ENCODE results near the gene SLF2.

Gene SLF2

DNA sequence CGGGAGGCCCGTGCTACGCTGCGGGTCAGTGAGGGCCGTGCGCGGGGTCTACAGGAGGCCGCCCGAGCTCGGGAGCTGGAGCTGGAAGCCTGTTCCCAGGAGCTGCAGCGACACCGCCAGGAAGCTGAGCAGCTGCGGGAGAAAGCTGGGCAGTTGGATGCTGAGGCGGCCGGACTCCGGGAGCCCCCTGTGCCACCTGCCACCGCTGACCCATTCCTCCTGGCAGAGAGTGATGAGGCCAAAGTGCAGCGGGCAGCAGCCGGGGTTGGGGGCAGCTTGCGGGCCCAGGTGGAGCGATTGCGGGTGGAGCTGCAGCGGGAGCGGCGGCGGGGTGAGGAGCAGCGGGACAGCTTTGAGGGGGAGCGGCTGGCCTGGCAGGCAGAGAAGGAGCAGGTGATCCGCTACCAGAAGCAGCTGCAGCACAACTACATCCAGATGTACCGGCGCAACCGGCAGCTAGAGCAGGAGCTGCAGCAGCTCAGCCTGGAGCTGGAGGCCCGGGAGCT is 93.9 kb downstream of the SLF2 start:
- H3K27ac ChIP-seq (replicated peaks) = no peak overlapping the region
- TF ChIP-seq SPI1 (IDR thresholded peaks at IDR 0.05; ENCODE audit: borderline replicate concordance, low read depth) (no peak), GABPA (IDR thresholded peaks at IDR 0.05; ENCODE audit: low read depth) (no peak), POLR2AphosphoS5 (IDR thresholded peaks at IDR 0.05; ENCODE audit: low read depth) (no peak)
- TF ChIP-seq, protein P1, sequence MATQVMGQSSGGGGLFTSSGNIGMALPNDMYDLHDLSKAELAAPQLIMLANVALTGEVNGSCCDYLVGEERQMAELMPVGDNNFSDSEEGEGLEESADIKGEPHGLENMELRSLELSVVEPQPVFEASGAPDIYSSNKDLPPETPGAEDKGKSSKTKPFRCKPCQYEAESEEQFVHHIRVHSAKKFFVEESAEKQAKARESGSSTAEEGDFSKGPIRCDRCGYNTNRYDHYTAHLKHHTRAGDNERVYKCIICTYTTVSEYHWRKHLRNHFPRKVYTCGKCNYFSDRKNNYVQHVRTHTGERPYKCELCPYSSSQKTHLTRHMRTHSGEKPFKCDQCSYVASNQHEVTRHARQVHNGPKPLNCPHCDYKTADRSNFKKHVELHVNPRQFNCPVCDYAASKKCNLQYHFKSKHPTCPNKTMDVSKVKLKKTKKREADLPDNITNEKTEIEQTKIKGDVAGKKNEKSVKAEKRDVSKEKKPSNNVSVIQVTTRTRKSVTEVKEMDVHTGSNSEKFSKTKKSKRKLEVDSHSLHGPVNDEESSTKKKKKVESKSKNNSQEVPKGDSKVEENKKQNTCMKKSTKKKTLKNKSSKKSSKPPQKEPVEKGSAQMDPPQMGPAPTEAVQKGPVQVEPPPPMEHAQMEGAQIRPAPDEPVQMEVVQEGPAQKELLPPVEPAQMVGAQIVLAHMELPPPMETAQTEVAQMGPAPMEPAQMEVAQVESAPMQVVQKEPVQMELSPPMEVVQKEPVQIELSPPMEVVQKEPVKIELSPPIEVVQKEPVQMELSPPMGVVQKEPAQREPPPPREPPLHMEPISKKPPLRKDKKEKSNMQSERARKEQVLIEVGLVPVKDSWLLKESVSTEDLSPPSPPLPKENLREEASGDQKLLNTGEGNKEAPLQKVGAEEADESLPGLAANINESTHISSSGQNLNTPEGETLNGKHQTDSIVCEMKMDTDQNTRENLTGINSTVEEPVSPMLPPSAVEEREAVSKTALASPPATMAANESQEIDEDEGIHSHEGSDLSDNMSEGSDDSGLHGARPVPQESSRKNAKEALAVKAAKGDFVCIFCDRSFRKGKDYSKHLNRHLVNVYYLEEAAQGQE (IDR thresholded peaks at IDR 0.05; ENCODE audit: insufficient replicate concordance, low read depth) = no peak
- TF ChIP-seq, protein P2, sequence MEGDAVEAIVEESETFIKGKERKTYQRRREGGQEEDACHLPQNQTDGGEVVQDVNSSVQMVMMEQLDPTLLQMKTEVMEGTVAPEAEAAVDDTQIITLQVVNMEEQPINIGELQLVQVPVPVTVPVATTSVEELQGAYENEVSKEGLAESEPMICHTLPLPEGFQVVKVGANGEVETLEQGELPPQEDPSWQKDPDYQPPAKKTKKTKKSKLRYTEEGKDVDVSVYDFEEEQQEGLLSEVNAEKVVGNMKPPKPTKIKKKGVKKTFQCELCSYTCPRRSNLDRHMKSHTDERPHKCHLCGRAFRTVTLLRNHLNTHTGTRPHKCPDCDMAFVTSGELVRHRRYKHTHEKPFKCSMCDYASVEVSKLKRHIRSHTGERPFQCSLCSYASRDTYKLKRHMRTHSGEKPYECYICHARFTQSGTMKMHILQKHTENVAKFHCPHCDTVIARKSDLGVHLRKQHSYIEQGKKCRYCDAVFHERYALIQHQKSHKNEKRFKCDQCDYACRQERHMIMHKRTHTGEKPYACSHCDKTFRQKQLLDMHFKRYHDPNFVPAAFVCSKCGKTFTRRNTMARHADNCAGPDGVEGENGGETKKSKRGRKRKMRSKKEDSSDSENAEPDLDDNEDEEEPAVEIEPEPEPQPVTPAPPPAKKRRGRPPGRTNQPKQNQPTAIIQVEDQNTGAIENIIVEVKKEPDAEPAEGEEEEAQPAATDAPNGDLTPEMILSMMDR (IDR thresholded peaks at IDR 0.05; ENCODE audit: insufficient read depth, low read length) = no peak
- DNase-seq (ENCODE audit: low read depth in 1 of 2, low spot score in 1 of 2) = no peak
- H3K4me3 ChIP-seq (replicated peaks; ENCODE audit: insufficient read depth, low read length) = no peak overlapping the region
- H3K27me3 ChIP-seq (ENCODE audit: insufficient read depth, poor library complexity, severe bottlenecking) = no peaks in the 10 kb centered on the region

DNA sequence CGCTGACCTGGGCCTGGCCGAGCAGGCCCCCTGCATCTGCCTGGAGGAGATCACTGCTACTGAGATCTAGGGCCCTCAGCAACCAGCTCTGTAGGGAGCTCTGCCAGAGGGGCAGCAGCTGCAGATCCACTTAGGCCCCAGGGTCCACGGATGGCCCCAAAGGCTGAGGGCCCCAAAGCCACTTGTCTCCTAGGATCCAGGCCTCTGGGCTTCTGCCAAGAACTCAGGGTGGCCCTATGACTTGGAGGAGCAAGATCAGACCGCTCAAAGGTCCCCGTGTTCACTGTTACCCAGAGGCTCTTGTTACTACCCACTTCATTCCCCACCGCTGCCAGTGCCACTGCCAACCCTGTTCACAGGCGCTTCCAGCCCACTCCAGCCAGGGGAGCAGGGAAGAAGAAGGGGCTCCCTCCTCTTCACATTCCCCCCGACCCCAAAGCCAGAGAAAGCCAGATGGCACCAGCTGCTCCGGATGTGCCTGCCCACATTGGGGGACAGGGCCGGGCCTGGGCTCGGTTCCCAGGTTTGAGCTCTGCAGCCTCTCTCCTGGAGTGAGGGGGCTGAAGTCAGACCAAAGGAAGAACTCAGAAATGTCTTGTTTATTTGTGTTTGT is 94.4 kb downstream of the SLF2 start:
- no peak overlapping the region for H3K27ac ChIP-seq (replicated peaks)
- no peak for DNase-seq (ENCODE audit: low read depth in 1 of 2, low spot score in 1 of 2)
- TF ChIP-seq POLR2AphosphoS5 (IDR thresholded peaks at IDR 0.05; ENCODE audit: low read depth) (no peak), GABPA (IDR thresholded peaks at IDR 0.05; ENCODE audit: low read depth) (no peak), SPI1 (IDR thresholded peaks at IDR 0.05; ENCODE audit: borderline replicate concordance, low read depth) (no peak)
- TF ChIP-seq, protein P1 (IDR thresholded peaks at IDR 0.05; ENCODE audit: insufficient replicate concordance, low read depth) = no peak
- TF ChIP-seq, protein P2 (IDR thresholded peaks at IDR 0.05; ENCODE audit: insufficient read depth, low read length) = no peak
- H3K4me3 ChIP-seq (replicated peaks; ENCODE audit: insufficient read depth, low read length) = no peak overlapping the region
- H3K27me3 ChIP-seq (ENCODE audit: insufficient read depth, poor library complexity, severe bottlenecking) = no peaks in the 10 kb centered on the region

DNA sequence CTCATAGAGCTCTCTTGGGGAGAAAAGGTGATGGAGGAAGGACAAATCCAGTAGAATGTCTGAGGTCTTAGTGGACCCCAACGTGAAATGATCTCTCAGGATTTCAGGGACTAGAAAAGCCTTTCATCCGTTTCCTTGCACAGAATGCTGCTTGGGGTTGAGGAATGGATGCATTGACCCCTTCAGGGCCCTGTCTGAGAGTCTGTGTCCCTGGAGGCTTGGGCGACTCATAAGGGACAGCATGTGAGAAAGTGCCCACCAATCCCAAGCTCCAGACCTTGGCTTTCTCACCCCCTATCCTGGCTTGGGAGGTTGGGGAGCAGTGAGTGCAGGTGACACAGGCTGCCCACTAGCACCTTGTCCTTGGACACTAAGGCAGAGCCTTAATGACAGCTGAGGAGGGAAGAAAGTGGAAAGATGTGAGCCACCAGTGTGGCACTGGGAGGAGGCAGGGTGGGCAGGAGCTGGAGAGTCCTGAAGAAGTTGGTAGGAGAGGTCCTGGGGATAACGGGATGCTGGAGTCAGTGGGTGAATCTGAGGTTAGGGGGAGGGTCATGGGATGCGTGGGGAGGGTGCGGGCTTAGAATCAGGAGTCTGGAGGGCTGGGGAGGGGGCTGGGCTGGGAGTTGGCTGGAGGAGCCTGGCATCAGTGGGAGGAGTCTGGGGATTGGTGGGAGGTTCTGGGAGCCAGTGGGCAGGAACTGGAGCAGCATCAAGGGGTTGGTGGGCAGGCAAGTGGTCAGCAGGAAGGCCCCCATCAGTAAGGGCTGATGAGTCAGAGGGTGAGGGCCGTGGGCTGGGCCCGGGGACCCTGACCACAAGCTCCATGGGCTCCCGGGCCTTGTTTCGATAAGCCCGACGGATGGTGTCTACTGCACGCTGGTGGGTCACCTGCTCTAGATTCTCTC is 95.4 kb downstream of the SLF2 start:
- H3K27ac ChIP-seq (replicated peaks) = no peak overlapping the region
- TF ChIP-seq SPI1 (IDR thresholded peaks at IDR 0.05; ENCODE audit: borderline replicate concordance, low read depth) = no peak
- TF ChIP-seq POLR2AphosphoS5 (IDR thresholded peaks at IDR 0.05; ENCODE audit: low read depth) = no peak
- TF ChIP-seq, protein P1 (IDR thresholded peaks at IDR 0.05; ENCODE audit: insufficient replicate concordance, low read depth) = no peak
- TF ChIP-seq, protein P2 (IDR thresholded peaks at IDR 0.05; ENCODE audit: insufficient read depth, low read length) = no peak
- TF ChIP-seq GABPA (IDR thresholded peaks at IDR 0.05; ENCODE audit: low read depth) = no peak
- DNase-seq (ENCODE audit: low read depth in 1 of 2, low spot score in 1 of 2) = no peak
- no peaks in the 10 kb centered on the region for H3K27me3 ChIP-seq (ENCODE audit: insufficient read depth, poor library complexity, severe bottlenecking)
- H3K4me3 ChIP-seq (replicated peaks; ENCODE audit: insufficient read depth, low read length) = no peak overlapping the region
